ENCODE results near the gene CORT.

CORT gene

GRCh38 chr1:10474613-10475507 lies 25.0 kb downstream of the CORT start, which contains the start of gene PEX14:
PEX14 (plus strand) TSS chr1:10474950; CDS start chr1:10474967, 17 bp downstream.
- DNase-seq (ENCODE audit: low spot score) = peak; percentile 96

GRCh38 chr1:10475510-10475909 lies 25.7 kb downstream of the CORT start:
- DNase-seq (ENCODE audit: low spot score) = no peak

GRCh38 chr1:10479296-10479695 lies 29.5 kb downstream of the CORT start:
- DNase-seq (ENCODE audit: low spot score) = no peak

GRCh38 chr1:10480614-10481013 lies 30.8 kb downstream of the CORT start:
- DNase-seq (ENCODE audit: low spot score) = no peak

- DNase-seq (ENCODE audit: low spot score) = no peak
These were observed 34.7 kb downstream of the CORT start for GRCh38 chr1:10484521-10484920.

- no peak for DNase-seq (ENCODE audit: low spot score)
These were observed 39.6 kb downstream of the CORT start for GRCh38 chr1:10489291-10490055.

GRCh38 chr1:10490286-10490970 lies 40.6 kb downstream of the CORT start:
- DNase-seq (ENCODE audit: low spot score) = no peak

- no peak for DNase-seq (ENCODE audit: low spot score)
These were observed 44.6 kb downstream of the CORT start for GRCh38 chr1:10494418-10494753.

DNA sequence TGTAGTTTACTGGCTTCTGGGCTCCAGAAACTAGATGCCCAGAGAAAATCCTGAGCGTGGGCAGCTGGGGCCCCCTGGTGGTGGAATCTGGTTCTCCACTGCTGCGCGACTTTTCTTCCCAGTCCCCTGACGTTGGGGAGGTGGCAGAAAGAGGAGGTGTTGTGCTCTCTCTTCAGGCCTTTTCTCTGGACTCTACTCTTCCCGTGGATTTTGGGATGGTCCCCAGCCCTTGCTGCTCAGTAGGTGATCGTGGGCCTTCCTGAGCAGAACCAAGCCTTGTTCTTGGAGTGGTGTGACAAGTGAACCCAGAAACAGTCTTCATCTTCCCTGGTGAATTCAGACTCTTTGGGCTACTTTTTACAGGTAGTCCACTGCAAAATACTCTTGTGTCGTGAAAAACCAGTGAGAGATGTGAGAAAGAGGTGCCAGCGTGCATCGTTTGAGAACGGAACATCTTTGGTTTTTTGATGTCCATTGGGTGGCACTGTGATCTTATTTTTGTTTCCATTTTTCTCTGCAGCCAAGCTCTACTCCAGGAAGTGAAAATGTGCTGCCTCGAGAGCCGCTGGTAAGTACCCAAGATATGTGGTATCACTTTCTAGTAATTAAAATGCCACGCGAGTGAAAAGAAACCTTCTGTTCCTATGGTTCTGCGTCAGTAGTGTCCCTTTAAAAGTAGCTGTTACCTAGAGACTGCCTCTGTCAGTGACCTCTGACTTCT lies 45.1 kb downstream of the CORT start:
- DNase-seq (ENCODE audit: low spot score) = peak; percentile 90

DNA sequence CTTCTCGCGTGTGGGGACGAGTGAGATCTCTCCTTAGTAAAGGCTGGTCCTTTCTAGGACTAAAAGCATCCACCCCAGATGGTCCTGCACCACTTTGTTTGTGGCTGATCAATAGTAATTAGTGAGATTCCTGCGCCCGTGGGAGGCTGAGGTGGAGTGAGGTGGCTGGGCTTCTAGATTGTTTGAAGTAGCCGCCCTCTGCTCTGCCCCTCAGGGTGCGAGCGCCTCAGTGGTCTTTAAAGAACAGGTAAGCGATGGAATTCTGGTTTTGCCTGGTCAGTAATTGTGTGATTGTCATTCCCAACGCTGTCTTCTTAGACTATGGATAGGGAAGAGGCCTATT lies 45.6 kb downstream of the CORT start:
- no peak for DNase-seq (ENCODE audit: low spot score)

- DNase-seq (ENCODE audit: low spot score) = no peak
These were observed 46.1 kb downstream of the CORT start for GRCh38 chr1:10495952-10496351.

GRCh38 chr1:10497109-10497508 lies 47.3 kb downstream of the CORT start:
- no peak for DNase-seq (ENCODE audit: low spot score)

GRCh38 chr1:10498231-10498630 lies 48.4 kb downstream of the CORT start:
- no peak for DNase-seq (ENCODE audit: low spot score)
